Peyer's patch (tissue), 4 donors: ENCODE results near the gene MAPK13. TPM values are rescaled to one million over a fixed set of nuclear protein-coding genes. Genes with fewer than 3 reads are reported as not detected.

ENCODE experiments used
- DNase-seq, 3 donors: peaks; one replicate each; pipeline ENCODE4 v3.0.0-alpha.2; 2017 to 2019
- H3K27ac ChIP-seq, 4 donors: fragments of 200-600 bp; sonication (generic); one replicate each; pipeline ENCODE4 v1.5.1; 2016 to 2019
- H3K27me3 ChIP-seq, 2 donors: fragments of 200-600 bp; sonication (generic); one replicate each; pipeline ENCODE4 v1.5.1; 2019
- H3K36me3 ChIP-seq, 3 donors: fragments of 200-600 bp; sonication (generic); one replicate each; pipeline ENCODE4 v1.5.1; 2016 to 2019
- H3K4me1 ChIP-seq, 4 donors: fragments of 200-600 bp; sonication (generic); one replicate each; pipeline ENCODE4 v1.5.1; 2016 to 2019
- H3K4me3 ChIP-seq, 4 donors: fragments of 200-600 bp; sonication (generic); 1 replicate in 3 of 4; 2 replicates in 1 of 4; pipeline ENCODE4 v1.5.1; 2016 to 2019; ENCODE audit warnings: mild to moderate bottlenecking in 1 of 4
- H3K9me3 ChIP-seq, 4 donors: fragments of 200-600 bp; sonication (generic); one replicate each; pipeline ENCODE4 v1.5.1; 2016 to 2019; ENCODE audit warnings: mild to moderate bottlenecking in 1 of 4
- CTCF ChIP-seq, 6 experiments: fragments of 450-650 bp in 4 of 6; fragments of 200-600 bp in 2 of 6; sonication (generic) in 1 of 6; IDR thresholded peaks; one replicate each; pipeline ENCODE4 v1.5.1; 2017 to 2019; ENCODE audit warnings: antibody characterized with exemption in 6 of 6, mild to moderate bottlenecking in 3 of 6, moderate library complexity in 1 of 6
- POLR2A ChIP-seq, 2 donors: fragments of 450-650 bp; IDR thresholded peaks; one replicate each; pipeline ENCODE4 v1.5.1; 2017; ENCODE audit warnings: antibody characterized with exemption in 2 of 2, mild to moderate bottlenecking in 2 of 2, moderate library complexity in 2 of 2
- total RNA-seq, 4 donors: library from RNA; depleted of rRNA; stranded (reverse); fragments of >200 nt; gene quantifications; one replicate each; pipeline ENCODE4 v1.1.0, GENCODE V29; 2016

Gene MAPK13
- total RNA-seq, 4 donors from 2014 or later, result 66.0 to 149 (median 131) TPM

DNA sequence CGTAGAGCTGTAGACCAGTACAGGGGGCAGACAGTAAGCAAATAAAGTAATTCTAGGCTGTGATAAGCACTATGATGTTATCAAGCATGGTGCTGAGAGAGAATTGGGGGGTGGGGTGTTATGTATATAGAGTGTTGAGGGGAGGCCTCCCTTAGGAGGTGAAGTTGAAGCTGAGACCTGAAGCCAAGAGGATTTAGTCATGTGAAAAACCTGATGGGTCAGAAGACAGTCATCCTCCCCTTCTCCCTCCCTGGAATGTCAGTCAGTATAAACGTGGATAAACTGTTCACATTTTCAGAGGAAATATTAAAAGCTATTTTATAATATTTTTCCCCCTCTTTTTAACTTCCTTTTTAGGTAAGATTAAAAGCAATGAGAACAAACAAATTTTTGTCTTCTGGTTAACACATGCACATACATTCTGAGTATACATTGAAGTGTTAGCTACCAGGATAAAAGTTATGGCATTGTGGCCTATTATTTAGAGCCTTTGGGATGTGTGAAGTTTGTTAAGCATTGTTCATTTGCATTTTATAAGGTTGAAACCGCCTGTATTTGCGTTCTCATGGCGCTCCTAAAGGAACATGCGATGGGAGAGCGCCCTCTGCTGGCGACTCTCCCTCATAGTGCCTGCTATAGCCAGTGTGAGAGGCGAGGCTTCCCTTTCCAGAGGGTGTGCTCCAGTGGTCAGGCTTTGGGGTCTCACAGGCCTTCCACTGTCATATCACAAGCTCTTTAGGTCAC is 35.4 kb upstream of the MAPK13 start:
- Histone ChIP-seq H3K27ac (peak overlapping the region in 3 of 4 donors; percentile 54 to 90 (median 75)), H3K4me3 (no peak overlapping the region)

GRCh38 chr6:36095497-36096391 is 34.6 kb upstream of the MAPK13 start:
- DNase-seq, result peak in 2 of 3 donors; percentile 71 to 84
- Histone ChIP-seq H3K4me3 (peak overlapping the region in 1 of 4 donors; percentile 25), H3K36me3 (peaks cover 0 to 6% (median 0%) of the 10 kb centered on the region in 3 donors), H3K27me3 (no peaks in the 10 kb centered on the region), H3K27ac (peak overlapping the region in 3 of 4 donors; percentile 54 to 90 (median 75)), H3K9me3 (no peaks in the 10 kb centered on the region), H3K4me1 (peaks cover 0 to 20% (median 5%) of the 10 kb centered on the region in 4 donors)
- TF ChIP-seq CTCF (IDR thresholded peaks at IDR 0.05) (peak in 1 of 6 experiments; percentile 10), POLR2A (IDR thresholded peaks at IDR 0.05) (peak; percentile 13 to 65)

More for the DNA sequence above, 35.4 kb upstream of the MAPK13 start:
- Histone ChIP-seq H3K9me3 (no peaks in the 10 kb centered on the region), H3K27me3 (no peaks in the 10 kb centered on the region), H3K36me3 (peaks cover 0 to 6% (median 0%) of the 10 kb centered on the region in 3 donors), H3K4me1 (peaks cover 0 to 20% (median 5%) of the 10 kb centered on the region in 4 donors)
- TF ChIP-seq CTCF (IDR thresholded peaks at IDR 0.05), result peak; percentile 86 to 98 (median 96)
- no peak for TF ChIP-seq POLR2A (IDR thresholded peaks at IDR 0.05)
- DNase-seq, result peak; percentile 84 to 94 (median 91)

- H3K4me1 ChIP-seq, result peaks cover 0 to 20% (median 5%) of the 10 kb centered on the region in 4 donors
- H3K9me3 ChIP-seq, result no peaks in the 10 kb centered on the region
- DNase-seq, result no peak
- no peak overlapping the region for H3K27ac ChIP-seq
- TF ChIP-seq POLR2A (IDR thresholded peaks at IDR 0.05), result no peak
- no peak for TF ChIP-seq CTCF (IDR thresholded peaks at IDR 0.05)
- peaks cover 0 to 16% (median 0%) of the 10 kb centered on the region in 3 donors for H3K36me3 ChIP-seq
- H3K4me3 ChIP-seq, result no peak overlapping the region
- no peaks in the 10 kb centered on the region for H3K27me3 ChIP-seq
These were observed 31.9 kb upstream of the MAPK13 start for GRCh38 chr6:36098253-36098919.

- Histone ChIP-seq H3K9me3 (no peaks in the 10 kb centered on the region), H3K27ac (no peak overlapping the region), H3K4me3 (no peak overlapping the region), H3K36me3 (peaks cover 0 to 23% (median 0%) of the 10 kb centered on the region in 3 donors), H3K4me1 (peaks cover 0 to 20% (median 5%) of the 10 kb centered on the region in 4 donors), H3K27me3 (no peaks in the 10 kb centered on the region)
- TF ChIP-seq POLR2A (IDR thresholded peaks at IDR 0.05), result no peak
- TF ChIP-seq CTCF (IDR thresholded peaks at IDR 0.05), result no peak
- DNase-seq, result no peak
These were observed 31.2 kb upstream of the MAPK13 start for GRCh38 chr6:36098920-36099647.
